ENCODE results near the gene PCED1B.
A peak's percentile ranks its signal among the peaks of the same experiment; 100 is the strongest.
"Not testable (repeated sequence)": the region's sequence is repeated elsewhere in the genome, so short reads cannot be mapped to it uniquely, and the experiment has no call there.

PCED1B gene

GRCh38 chr12:47088021-47088944 is 8.9 kb downstream of the PCED1B start:
- DNase-seq (ENCODE audit: low read depth in 2 of 2): no peak

- no peak for DNase-seq (ENCODE audit: low read depth in 2 of 2)
Measured at GRCh38 chr12:47091009-47091408, 11.6 kb downstream of the PCED1B start.

- DNase-seq (ENCODE audit: low read depth in 2 of 2): no peak
Measured at GRCh38 chr12:47094804-47095203, 15.4 kb downstream of the PCED1B start.

GRCh38 chr12:47095446-47096236 is 16.2 kb downstream of the PCED1B start:
- peak; percentile 71 to 78 for DNase-seq (ENCODE audit: low read depth in 2 of 2)

GRCh38 chr12:47097276-47097896 is 18.0 kb downstream of the PCED1B start:
- no peak for DNase-seq (ENCODE audit: low read depth in 2 of 2)

GRCh38 chr12:47098099-47098498 is 18.7 kb downstream of the PCED1B start:
- DNase-seq (ENCODE audit: low read depth in 2 of 2): no peak

GRCh38 chr12:47099610-47100009 is 20.2 kb downstream of the PCED1B start:
- DNase-seq (ENCODE audit: low read depth in 2 of 2): no peak

- no peak for DNase-seq (ENCODE audit: low read depth in 2 of 2)
Measured at GRCh38 chr12:47100160-47100559, 20.7 kb downstream of the PCED1B start.

- DNase-seq (ENCODE audit: low read depth in 2 of 2): no peak
Measured at GRCh38 chr12:47102406-47102805, 23.0 kb downstream of the PCED1B start.

GRCh38 chr12:47102845-47103651 is 23.6 kb downstream of the PCED1B start:
- peak; percentile 88 to 89 for DNase-seq (ENCODE audit: low read depth in 2 of 2)

GRCh38 chr12:47105914-47106674 is 26.7 kb downstream of the PCED1B start:
- DNase-seq (ENCODE audit: low read depth in 2 of 2): no peak

- no peak for DNase-seq (ENCODE audit: low read depth in 2 of 2)
Measured at GRCh38 chr12:47107446-47107845, 28.0 kb downstream of the PCED1B start.

GRCh38 chr12:47107926-47108325 is 28.5 kb downstream of the PCED1B start:
- DNase-seq (ENCODE audit: low read depth in 2 of 2): no peak

GRCh38 chr12:47110011-47110541 is 30.7 kb downstream of the PCED1B start:
- no peak for DNase-seq (ENCODE audit: low read depth in 2 of 2)

GRCh38 chr12:47110718-47111391 is 31.4 kb downstream of the PCED1B start:
- DNase-seq (ENCODE audit: low read depth in 2 of 2): no peak

- no peak for DNase-seq (ENCODE audit: low read depth in 2 of 2)
Measured at GRCh38 chr12:47111392-47111778, 32.0 kb downstream of the PCED1B start.

GRCh38 chr12:47111854-47112253 is 32.4 kb downstream of the PCED1B start:
- no peak for DNase-seq (ENCODE audit: low read depth in 2 of 2)

GRCh38 chr12:47112679-47113078 is 33.3 kb downstream of the PCED1B start:
- DNase-seq (ENCODE audit: low read depth in 2 of 2): no peak

- peak in 1 of 2 experiments; percentile 18 for DNase-seq (ENCODE audit: low read depth in 2 of 2)
Measured at GRCh38 chr12:47114481-47114892, 35.1 kb downstream of the PCED1B start.

GRCh38 chr12:47117305-47117704 is 37.9 kb downstream of the PCED1B start:
- not testable (repeated sequence) for DNase-seq (ENCODE audit: low read depth in 2 of 2)
